CD4-positive, alpha-beta T cell treated with Interleukin-1 beta for 1 hour (primary cell): Measurements from ENCODE around the gene TIMM23B.
"Not testable (repeated sequence)": the region's sequence is repeated elsewhere in the genome, so short reads cannot be mapped to it uniquely, and the experiment has no call there.

Source experiments
- DNase-seq, 2 donors: peaks; one replicate each; pipeline ENCODE4 v3.0.0-alpha.2; 2020 to 2022

TIMM23B gene

GRCh38 chr10:49941447-49942338 is at the start of gene TIMM23B, which contains the start of gene PARG:
Gene TIMM23B, plus strand, starts transcription at chr10:49942053. Its CDS starts 142 bp downstream, at chr10:49942195.
Gene PARG, minus strand, starts transcription at chr10:49942027. Its CDS starts 302 bp downstream, at chr10:49941725.
- DNase-seq = peak; percentile 79 to 83

GRCh38 chr10:49899999-49900398 is 41.9 kb upstream of the TIMM23B start:
- not testable (repeated sequence) for DNase-seq

GRCh38 chr10:49900406-49900805 is 41.4 kb upstream of the TIMM23B start:
- not testable (repeated sequence) for DNase-seq

- DNase-seq = not testable (repeated sequence)
Measured at GRCh38 chr10:49903829-49904228, 38.0 kb upstream of the TIMM23B start.

GRCh38 chr10:49908290-49909080 is 33.4 kb upstream of the TIMM23B start:
- not testable (repeated sequence) for DNase-seq

- DNase-seq = not testable (repeated sequence)
Measured at GRCh38 chr10:49910295-49910694, 31.6 kb upstream of the TIMM23B start.

- DNase-seq = not testable (repeated sequence)
Measured at GRCh38 chr10:49916451-49916850, 25.4 kb upstream of the TIMM23B start.

- DNase-seq = not testable (repeated sequence)
Measured at GRCh38 chr10:49917927-49918326, 23.9 kb upstream of the TIMM23B start.

- DNase-seq = not testable (repeated sequence)
Measured at GRCh38 chr10:49922041-49922440, 19.8 kb upstream of the TIMM23B start.

GRCh38 chr10:49923572-49923971 is 18.3 kb upstream of the TIMM23B start:
- DNase-seq = not testable (repeated sequence)

GRCh38 chr10:49931276-49931675 is 10.6 kb upstream of the TIMM23B start:
- DNase-seq = not testable (repeated sequence)

GRCh38 chr10:49931959-49932728 is 9.7 kb upstream of the TIMM23B start:
- DNase-seq = not testable (repeated sequence)

GRCh38 chr10:49942339-49942705 is 469 bp downstream of the TIMM23B start:
- DNase-seq = not testable (repeated sequence)

GRCh38 chr10:49943607-49944006 is 1.8 kb downstream of the TIMM23B start:
- DNase-seq = not testable (repeated sequence)

- not testable (repeated sequence) for DNase-seq
Measured at GRCh38 chr10:49948142-49948541, 6.3 kb downstream of the TIMM23B start.

- DNase-seq = not testable (repeated sequence)
Measured at GRCh38 chr10:49948737-49949136, 6.9 kb downstream of the TIMM23B start.

GRCh38 chr10:49952006-49952405 is 10.2 kb downstream of the TIMM23B start:
- DNase-seq = not testable (repeated sequence)

- DNase-seq = not testable (repeated sequence)
Measured at GRCh38 chr10:49953122-49953521, 11.3 kb downstream of the TIMM23B start.

GRCh38 chr10:49970331-49970857 is 28.5 kb downstream of the TIMM23B start:
- DNase-seq = not testable (repeated sequence)

- not testable (repeated sequence) for DNase-seq
Measured at GRCh38 chr10:49971466-49971865, 29.6 kb downstream of the TIMM23B start.

- not testable (repeated sequence) for DNase-seq
Measured at GRCh38 chr10:49972094-49972493, 30.2 kb downstream of the TIMM23B start.

GRCh38 chr10:49977756-49978155 is 35.9 kb downstream of the TIMM23B start:
- DNase-seq = not testable (repeated sequence)
